HCT116 (cell line): ENCODE measurements around the gene TSC1. TPM values are rescaled to one million over a fixed set of nuclear protein-coding genes. Genes with fewer than 3 reads are reported as not detected.

Experiments
- ATAC-seq: fragments of 200-7000 bp; cut with Tn5 transposase; 2 replicates; pipeline ENCODE4 v1.9.1; 2020; ENCODE audit warnings: mild to moderate bottlenecking, moderate library complexity
- BruUV-seq: library from RNA; stranded (reverse); fragments of 400-500 nt; replicated peaks from 2 replicates; lab custom pipeline; 2021; lab: Mats Ljungman, UMichigan
- CTCF ChIA-PET: fragments of 300-600 bp; sonication (Branson Sonifier 250); formaldehyde crosslinking; loops from one replicate; lab custom pipeline; 2021; ENCODE audit warnings: antibody characterized with exemption; lab: Charles Lee
- POLR2A ChIA-PET: fragments of 300-600, 350-600 bp; sonication (Branson Sonifier 250); formaldehyde crosslinking; loops from one replicate; lab custom pipeline; 2021; ENCODE audit warnings: antibody characterized with exemption; lab: Charles Lee
- RAD21 ChIA-PET, 2 experiments: fragments of 300-600 bp; sonication (Branson Sonifier 250); formaldehyde crosslinking; loops; one replicate each; lab custom pipeline; 2023; ENCODE audit warnings: low total read pairs in 2 of 2; ENCODE audit not compliant: uncharacterized antibody in 2 of 2, unreplicated experiment in 2 of 2, low non-redundant PET in 1 of 2; lab: Charles Lee
- DNase-seq: peaks from one replicate; pipeline ENCODE4 v3.0.0-alpha.2; 2010; ENCODE audit warnings: low read depth, low spot score
- H2AFZ ChIP-seq: fragments of 200-600 bp; shearing (Covaris generic), sonication (generic); 2 replicates; pipeline ENCODE4 v1.6.1; 2017; ENCODE audit warnings: low read depth, mixed run types, mixed read lengths, antibody characterized with exemption, low read length; ENCODE audit not compliant: poor library complexity, severe bottlenecking
- H3K27ac ChIP-seq: 2 replicates; pipeline ENCODE4 v1.5.1; 2012; ENCODE audit warnings: low read depth, low read length
- H3K27me3 ChIP-seq: fragments of 200-600 bp; sonication (generic); 2 replicates; pipeline ENCODE4 v1.6.1; 2016; ENCODE audit warnings: mixed run types, low read length, mixed read lengths; ENCODE audit not compliant: insufficient read depth
- H3K36me3 ChIP-seq, 2 experiments: fragments of 200-500 bp in 1 of 2; fragments of 200-600 bp in 1 of 2; sonication (Bioruptor generic) in 1 of 2; sonication (generic) in 1 of 2; 2 replicates each; pipeline versions ENCODE4 v1.5.1 to v1.6.1; 2014 to 2016; ENCODE audit warnings: low read length in 2 of 2, inconsistent platforms in 1 of 2, mixed read lengths in 1 of 2, mixed run types in 1 of 2; ENCODE audit not compliant: insufficient read depth in 2 of 2, control insufficient read depth in 1 of 2
- H3K4me1 ChIP-seq, 2 experiments: fragments of 200-600 bp in 1 of 2; sonication (generic) in 1 of 2; 2 replicates each; pipeline versions ENCODE4 v1.5.1 to v1.6.1; 2012 to 2017; ENCODE audit warnings: low read length in 2 of 2, inconsistent platforms in 1 of 2, mild to moderate bottlenecking in 1 of 2, mixed read lengths in 1 of 2, mixed run types in 1 of 2, moderate library complexity in 1 of 2; ENCODE audit not compliant: insufficient read depth in 2 of 2, control insufficient read depth in 1 of 2
- H3K4me2 ChIP-seq: fragments of 200-600 bp; sonication (generic); 2 replicates; pipeline ENCODE4 v1.6.1; 2017; ENCODE audit warnings: mixed run types, low read length, mixed read lengths
- H3K4me3 ChIP-seq, 2 experiments: fragments of 200-600 bp in 1 of 2; sonication (generic) in 1 of 2; replicated peaks in 1 of 2; 2 replicates each; pipeline ENCODE4 v1.5.1; 2011 to 2016; ENCODE audit warnings: low read length in 2 of 2, control low read depth in 1 of 2, low read depth in 1 of 2, mild to moderate bottlenecking in 1 of 2, mixed read lengths in 1 of 2, mixed run types in 1 of 2
- H3K79me2 ChIP-seq: fragments of 200-600 bp; sonication (generic); 2 replicates; pipeline ENCODE4 v1.6.1; 2017; ENCODE audit warnings: mild to moderate bottlenecking, mixed run types, low read length, moderate library complexity, mixed read lengths; ENCODE audit not compliant: insufficient read depth
- H3K9ac ChIP-seq: fragments of 200-600 bp; sonication (generic); 2 replicates; pipeline ENCODE4 v1.6.1; 2016; ENCODE audit warnings: low read length, mixed read lengths
- H3K9me2 ChIP-seq: fragments of 200-600 bp; sonication (generic), shearing (Covaris generic); 2 replicates; pipeline ENCODE4 v1.6.1; 2017; ENCODE audit warnings: mixed run types, mild to moderate bottlenecking, moderate library complexity; ENCODE audit not compliant: insufficient read depth
- H3K9me3 ChIP-seq, 2 experiments: fragments of 200-500 bp in 1 of 2; fragments of 200-600 bp in 1 of 2; sonication (Bioruptor generic) in 1 of 2; sonication (generic) in 1 of 2; 2 replicates each; pipeline ENCODE4 v1.6.1; 2014 to 2017; ENCODE audit warnings: low read length in 2 of 2, mixed read lengths in 2 of 2, inconsistent platforms in 1 of 2, low read depth in 1 of 2, mild to moderate bottlenecking in 1 of 2, mixed run types in 1 of 2, moderate library complexity in 1 of 2; ENCODE audit not compliant: control insufficient read depth in 1 of 2, insufficient read depth in 1 of 2
- H4K20me1 ChIP-seq: fragments of 200-600 bp; sonication (generic), shearing (Covaris generic); 2 replicates; pipeline ENCODE4 v1.6.1; 2017; ENCODE audit warnings: mixed run types, mild to moderate bottlenecking, moderate library complexity; ENCODE audit not compliant: insufficient read depth
- ATF3 ChIP-seq: IDR thresholded peaks from 2 replicates; pipeline ENCODE4 v1.6.1; 2012
- CBX3 ChIP-seq: IDR thresholded peaks from 2 replicates; pipeline ENCODE4 v1.6.1; 2012; ENCODE audit warnings: low read depth
- CEBPB ChIP-seq: IDR thresholded peaks from 2 replicates; pipeline ENCODE4 v1.6.1; 2012; ENCODE audit warnings: low read depth
- EGR1 ChIP-seq: IDR thresholded peaks from 2 replicates; pipeline ENCODE4 v1.6.1; 2012; ENCODE audit warnings: low read depth
- EZH2 ChIP-seq: fragments of 200-600 bp; sonication (generic); IDR thresholded peaks from 2 replicates; pipeline ENCODE4 v1.6.1; 2017; ENCODE audit warnings: antibody characterized with exemption, mixed run types
- EZH2phosphoT487 ChIP-seq: fragments of 200-600 bp; IDR thresholded peaks from 2 replicates; pipeline ENCODE4 v1.6.1; 2018; ENCODE audit warnings: antibody characterized with exemption, borderline replicate concordance
- FOSL1 ChIP-seq: IDR thresholded peaks from 2 replicates; pipeline ENCODE4 v1.6.1; 2012; ENCODE audit warnings: low read depth
- JUND ChIP-seq: IDR thresholded peaks from 2 replicates; pipeline ENCODE4 v1.6.1; 2012
- POLR2AphosphoS5 ChIP-seq: IDR thresholded peaks from 2 replicates; pipeline ENCODE4 v1.6.1; 2011; ENCODE audit warnings: mild to moderate bottlenecking, low read depth, low read length, moderate library complexity
- RAD21 ChIP-seq: IDR thresholded peaks from 2 replicates; pipeline ENCODE4 v1.6.1; 2012; ENCODE audit warnings: low read depth, mild to moderate bottlenecking
- SIN3A ChIP-seq: IDR thresholded peaks from 2 replicates; pipeline ENCODE4 v1.6.1; 2012; ENCODE audit warnings: low read depth
- SP1 ChIP-seq: IDR thresholded peaks from 2 replicates; pipeline ENCODE4 v1.6.1; 2012; ENCODE audit warnings: low read depth
- SRF ChIP-seq: IDR thresholded peaks from 2 replicates; pipeline ENCODE4 v1.6.1; 2012; ENCODE audit warnings: low read depth
- YY1 ChIP-seq: IDR thresholded peaks from 2 replicates; pipeline ENCODE4 v1.6.1; 2011; ENCODE audit warnings: low read length, low read depth, moderate library complexity, mild to moderate bottlenecking; ENCODE audit not compliant: insufficient replicate concordance; ENCODE audit errors: extremely low read depth
- ZFX ChIP-seq: fragments of 450-650 bp; IDR thresholded peaks from 2 replicates; pipeline ENCODE4 v1.6.1; 2017
- ZNF274 ChIP-seq: fragments of 200-500 bp; sonication (Bioruptor generic); IDR thresholded peaks from 2 replicates; pipeline ENCODE4 v1.6.1; 2014; ENCODE audit warnings: mild to moderate bottlenecking, low read depth, low read length, inconsistent platforms
- intact Hi-C: fragments of 100-400 bp; cut with micrococcal nuclease; formaldehyde crosslinking; loops from 2 replicates; pipeline ENCODE4 v1.10.0; 2022
- total RNA-seq: library from RNA; stranded (reverse); gene quantifications from one replicate; pipeline ENCODE4 v1.2.1, GENCODE V29; 2021; ENCODE audit not compliant: unreplicated experiment
- TF ChIP-seq, protein P1 (sequence below): IDR thresholded peaks from 2 replicates; pipeline ENCODE4 v1.6.1; 2011; ENCODE audit warnings: mild to moderate bottlenecking, low read length, moderate library complexity; ENCODE audit not compliant: insufficient replicate concordance; ENCODE audit errors: extremely low read depth
- TF ChIP-seq, protein P2 (sequence below), 3 experiments: fragments of 200-600 bp in 1 of 3; sonication (generic) in 1 of 3; IDR thresholded peaks in 2 of 3; conservative IDR thresholded peaks in 1 of 3; 2 replicates each; pipeline ENCODE4 v1.5.1; 2012 to 2017; ENCODE audit warnings: low read depth in 2 of 3, low read length in 2 of 3, antibody characterized with exemption in 1 of 3, borderline replicate concordance in 1 of 3, control low read depth in 1 of 3, mild to moderate bottlenecking in 1 of 3, mixed read lengths in 1 of 3, mixed run types in 1 of 3, moderate library complexity in 1 of 3; ENCODE audit not compliant: insufficient read depth in 1 of 3
- TF ChIP-seq, protein P3 (sequence below): IDR thresholded peaks from 2 replicates; pipeline ENCODE4 v1.6.1; 2012

The TSC1 gene
- total RNA-seq, 1 experiment from 2014 or later = 34.5 TPM

DNA sequence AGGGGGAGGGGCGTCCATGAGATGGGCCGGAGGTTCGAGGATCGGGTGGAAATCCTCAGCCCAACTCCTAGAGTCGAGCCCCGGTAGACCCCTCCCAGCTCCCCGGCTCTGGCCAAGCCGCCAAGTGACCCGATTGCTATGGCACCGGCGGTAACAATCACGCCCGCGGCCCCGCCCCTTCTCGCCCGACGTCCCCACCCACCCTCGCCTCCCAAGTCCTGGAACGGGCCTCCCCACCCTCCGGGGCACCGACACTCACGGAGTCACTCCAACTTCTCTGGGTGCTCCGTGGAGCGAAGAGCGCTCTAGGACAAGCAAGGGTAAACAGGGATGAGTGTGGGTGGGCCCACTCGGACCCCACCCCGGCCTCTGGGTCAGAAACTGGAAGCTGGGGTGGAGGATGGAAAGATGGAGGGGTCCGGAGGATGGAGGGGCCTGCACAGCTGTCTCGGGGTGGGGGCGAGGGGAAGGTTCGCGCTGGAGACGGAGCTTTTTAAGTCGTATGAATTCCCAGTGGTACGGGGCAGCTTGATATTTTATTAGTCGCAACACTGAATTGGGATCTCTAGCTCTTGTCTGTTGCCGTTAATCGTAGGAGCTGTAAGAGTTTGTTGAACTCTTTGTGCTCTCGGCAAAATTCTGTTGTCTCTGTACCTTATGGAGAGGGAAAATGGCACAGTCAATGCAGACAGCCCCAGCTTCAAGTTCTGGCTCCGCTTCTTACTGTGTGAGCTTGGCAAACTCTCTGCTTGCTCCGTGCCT, 65.5 kb downstream of the TSC1 start, which contains the start of gene SPACA9:
Gene SPACA9 (plus strand): TSS at position 204 of the 762 bp plus-strand sequence. CDS start 5,050 bp downstream, outside the sequence.
- no peaks in the 10 kb centered on the region for H3K9me3 ChIP-seq
- H3K4me3 ChIP-seq = peak within 1 kb of the TSS; percentile 99
- H3K4me1 ChIP-seq = peaks cover 7 to 28% of the 10 kb centered on the region in 2 experiments; a peak in 2 of 4 replicates
- no peaks in the 10 kb centered on the region for H3K27me3 ChIP-seq
- ChIA-PET RAD21 (no interaction called here), CTCF (interaction anchor here (0.7 to 1.4 kb wide), 3 partner anchors 24 to 71 kb away, joined by 4 to 6 read pairs (median 4); no protein-coding TSS in a partner anchor), POLR2A (interaction anchor here (0.5 kb wide), 1 partner anchor 59 kb away, joined by 3 read pairs; no protein-coding TSS in a partner anchor)
- BruUV-seq = TSS peak; percentile 57
- DNase-seq (peak; percentile 10), ATAC-seq (peak; percentile 84)
- intact Hi-C loops = no loop called here
- H3K4me2 ChIP-seq = peak within 1 kb of the TSS; percentile 99
- no peaks in the 10 kb centered on the region for H3K79me2 ChIP-seq
- H3K9me2 ChIP-seq = no peaks in the 10 kb centered on the region
- no peaks in the 10 kb centered on the region for H4K20me1 ChIP-seq
- H3K27ac ChIP-seq = peak within 1 kb of the TSS; percentile 45; the same call in 1 of the 2 replicates
- H3K36me3 ChIP-seq = no peaks in the 10 kb centered on the region
- H2AFZ ChIP-seq = peak within 1 kb of the TSS; percentile 97
- peak within 1 kb of the TSS; percentile 97 for H3K9ac ChIP-seq
- no peak for TF ChIP-seq CEBPB
- TF ChIP-seq, protein P1, sequence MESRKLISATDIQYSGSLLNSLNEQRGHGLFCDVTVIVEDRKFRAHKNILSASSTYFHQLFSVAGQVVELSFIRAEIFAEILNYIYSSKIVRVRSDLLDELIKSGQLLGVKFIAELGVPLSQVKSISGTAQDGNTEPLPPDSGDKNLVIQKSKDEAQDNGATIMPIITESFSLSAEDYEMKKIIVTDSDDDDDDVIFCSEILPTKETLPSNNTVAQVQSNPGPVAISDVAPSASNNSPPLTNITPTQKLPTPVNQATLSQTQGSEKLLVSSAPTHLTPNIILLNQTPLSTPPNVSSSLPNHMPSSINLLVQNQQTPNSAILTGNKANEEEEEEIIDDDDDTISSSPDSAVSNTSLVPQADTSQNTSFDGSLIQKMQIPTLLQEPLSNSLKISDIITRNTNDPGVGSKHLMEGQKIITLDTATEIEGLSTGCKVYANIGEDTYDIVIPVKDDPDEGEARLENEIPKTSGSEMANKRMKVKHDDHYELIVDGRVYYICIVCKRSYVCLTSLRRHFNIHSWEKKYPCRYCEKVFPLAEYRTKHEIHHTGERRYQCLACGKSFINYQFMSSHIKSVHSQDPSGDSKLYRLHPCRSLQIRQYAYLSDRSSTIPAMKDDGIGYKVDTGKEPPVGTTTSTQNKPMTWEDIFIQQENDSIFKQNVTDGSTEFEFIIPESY = no peak
- TF ChIP-seq ZFX = no peak
- TF ChIP-seq CBX3 = no peak
- TF ChIP-seq ZNF274 = no peak
- no peak for TF ChIP-seq FOSL1
- no peak for TF ChIP-seq EZH2
- TF ChIP-seq JUND = no peak
- TF ChIP-seq, protein P2, sequence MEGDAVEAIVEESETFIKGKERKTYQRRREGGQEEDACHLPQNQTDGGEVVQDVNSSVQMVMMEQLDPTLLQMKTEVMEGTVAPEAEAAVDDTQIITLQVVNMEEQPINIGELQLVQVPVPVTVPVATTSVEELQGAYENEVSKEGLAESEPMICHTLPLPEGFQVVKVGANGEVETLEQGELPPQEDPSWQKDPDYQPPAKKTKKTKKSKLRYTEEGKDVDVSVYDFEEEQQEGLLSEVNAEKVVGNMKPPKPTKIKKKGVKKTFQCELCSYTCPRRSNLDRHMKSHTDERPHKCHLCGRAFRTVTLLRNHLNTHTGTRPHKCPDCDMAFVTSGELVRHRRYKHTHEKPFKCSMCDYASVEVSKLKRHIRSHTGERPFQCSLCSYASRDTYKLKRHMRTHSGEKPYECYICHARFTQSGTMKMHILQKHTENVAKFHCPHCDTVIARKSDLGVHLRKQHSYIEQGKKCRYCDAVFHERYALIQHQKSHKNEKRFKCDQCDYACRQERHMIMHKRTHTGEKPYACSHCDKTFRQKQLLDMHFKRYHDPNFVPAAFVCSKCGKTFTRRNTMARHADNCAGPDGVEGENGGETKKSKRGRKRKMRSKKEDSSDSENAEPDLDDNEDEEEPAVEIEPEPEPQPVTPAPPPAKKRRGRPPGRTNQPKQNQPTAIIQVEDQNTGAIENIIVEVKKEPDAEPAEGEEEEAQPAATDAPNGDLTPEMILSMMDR (IDR thresholded peaks at IDR 0.05 in 2 of 3, conservative IDR thresholded peaks at IDR 0.05 in 1 of 3; ENCODE audit: borderline replicate concordance in 1 of 3, insufficient read depth in 1 of 3, low read depth in 2 of 3, low read length in 2 of 3) = no peak
- no peak for TF ChIP-seq RAD21
- TF ChIP-seq EGR1 = no peak
- no peak for TF ChIP-seq SRF
- no peak for TF ChIP-seq SIN3A
- TF ChIP-seq POLR2AphosphoS5 = no peak; the same call in 1 of the 2 replicates
- TF ChIP-seq YY1 = no peak
- TF ChIP-seq, protein P3, sequence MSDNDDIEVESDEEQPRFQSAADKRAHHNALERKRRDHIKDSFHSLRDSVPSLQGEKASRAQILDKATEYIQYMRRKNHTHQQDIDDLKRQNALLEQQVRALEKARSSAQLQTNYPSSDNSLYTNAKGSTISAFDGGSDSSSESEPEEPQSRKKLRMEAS = no peak
- no peak for TF ChIP-seq ATF3
- TF ChIP-seq EZH2phosphoT487 = no peak
- TF ChIP-seq SP1 = no peak
- TF ChIP-seq, all 23 proteins: peak for 0
